HUES48 (cell line): ENCODE data around the gene NT5C.
A peak's percentile ranks its signal among the peaks of the same experiment; 100 is the strongest.

Source experiments
- H3K27ac ChIP-seq: one replicate; pipeline ENCODE4 v1.7.0; 2013; ENCODE audit warnings: low read depth, low read length, inconsistent platforms
- H3K27me3 ChIP-seq: 2 replicates; pipeline ENCODE4 v1.6.1; 2013; ENCODE audit warnings: mild to moderate bottlenecking, low read length; ENCODE audit not compliant: control insufficient read depth, insufficient read depth
- H3K36me3 ChIP-seq: 2 replicates; pipeline ENCODE4 v1.6.1; 2013; ENCODE audit warnings: low read length; ENCODE audit not compliant: control insufficient read depth, insufficient read depth
- H3K4me1 ChIP-seq: 2 replicates; pipeline ENCODE4 v1.6.1; 2013; ENCODE audit warnings: mild to moderate bottlenecking, low read length; ENCODE audit not compliant: control insufficient read depth, insufficient read depth
- H3K4me3 ChIP-seq: 2 replicates; pipeline ENCODE4 v1.5.1; 2013; ENCODE audit warnings: mild to moderate bottlenecking, low read depth, low read length
- H3K9ac ChIP-seq: 2 replicates; pipeline ENCODE4 v1.6.1; 2013; ENCODE audit warnings: mild to moderate bottlenecking, low read depth, low read length, moderate library complexity
- H3K9me3 ChIP-seq: 2 replicates; pipeline ENCODE4 v1.6.1; 2013; ENCODE audit warnings: low read length; ENCODE audit not compliant: control insufficient read depth, insufficient read depth

The NT5C gene

DNA sequence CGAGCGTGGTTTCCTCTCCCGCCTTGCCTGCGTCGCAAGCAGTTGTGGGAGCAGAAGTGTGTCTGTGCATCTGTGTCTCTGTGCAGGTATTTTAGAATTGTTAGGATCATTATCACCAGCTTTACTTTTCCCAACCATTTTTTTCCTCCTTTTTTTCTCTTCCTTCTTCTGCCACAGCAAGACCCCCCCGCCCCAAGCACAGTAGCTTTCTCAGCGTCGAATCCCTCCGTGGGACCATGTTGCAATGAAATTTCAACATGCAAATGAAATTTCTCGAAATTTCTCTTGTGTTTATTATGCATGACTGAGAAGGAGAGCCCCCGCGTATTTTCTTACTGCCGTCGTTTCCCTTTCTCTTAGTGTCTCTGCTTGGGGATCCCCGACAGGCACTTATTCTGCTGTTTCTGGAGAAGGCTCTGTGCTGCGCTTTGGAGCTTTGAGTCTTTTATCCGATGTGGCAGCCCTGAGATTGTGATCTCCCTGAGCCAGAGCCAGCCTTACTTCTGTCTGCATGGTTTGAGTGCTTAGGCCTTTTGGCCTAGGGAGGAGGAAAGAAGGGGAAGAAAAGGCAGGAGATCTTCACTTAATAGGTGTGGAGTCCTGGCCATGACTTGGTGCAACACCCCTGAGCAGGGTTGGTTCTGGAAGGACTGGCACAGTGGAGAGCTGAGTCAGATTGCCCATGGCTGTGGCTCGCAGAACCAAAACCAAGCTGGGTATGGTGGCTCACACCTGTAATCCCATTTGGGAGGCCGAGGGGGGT, 16.8 kb downstream of the NT5C start:
- H3K4me1 ChIP-seq = peaks cover 5% of the 10 kb centered on the region; the same call in 1 of the 2 replicates
- H3K36me3 ChIP-seq = peaks cover 8% of the 10 kb centered on the region; the same call in 1 of the 2 replicates
- peak overlapping the region; percentile 67 for H3K27ac ChIP-seq
- no peaks in the 10 kb centered on the region for H3K9me3 ChIP-seq
- no peak overlapping the region for H3K4me3 ChIP-seq
- no peak overlapping the region for H3K9ac ChIP-seq
- H3K27me3 ChIP-seq = no peaks in the 10 kb centered on the region

DNA sequence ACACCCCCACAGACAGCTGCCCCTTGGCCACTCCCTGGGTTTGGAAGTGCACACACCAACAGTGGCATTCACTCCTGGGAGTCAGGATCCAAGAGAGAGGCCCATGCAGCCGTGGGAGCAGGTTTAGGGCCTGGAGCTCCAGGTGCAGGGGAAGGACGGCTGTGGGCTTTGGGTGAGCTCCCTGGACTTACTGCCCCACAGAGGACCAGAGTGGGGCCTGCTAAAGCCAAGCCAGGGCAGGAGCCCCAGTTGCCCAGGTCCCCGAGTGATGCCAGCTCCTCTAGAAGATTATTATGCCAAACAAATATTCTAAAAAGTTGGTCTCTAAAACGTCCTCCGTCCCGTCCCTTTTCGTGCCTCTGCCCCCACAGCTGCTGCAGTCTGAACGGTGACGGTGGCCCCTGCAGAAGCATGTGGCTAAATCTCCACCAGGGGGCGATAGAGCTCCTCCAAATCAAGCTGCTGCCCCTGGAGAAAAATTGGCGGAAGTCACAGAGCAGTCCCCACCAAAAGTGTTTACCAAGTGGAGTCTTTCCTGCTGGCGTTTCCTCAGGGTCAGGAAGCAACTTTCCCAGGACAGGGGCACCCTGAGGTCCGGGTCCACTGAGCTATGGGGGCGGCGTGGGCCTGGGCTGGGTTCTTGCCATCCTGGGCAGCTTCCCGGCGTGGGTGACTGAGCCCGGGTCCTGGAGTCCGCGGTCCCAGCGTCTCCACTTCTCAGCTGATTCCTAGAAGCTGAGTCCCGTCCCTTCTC, 17.6 kb downstream of the NT5C start:
- Histone ChIP-seq H3K4me1 (peaks cover 5% of the 10 kb centered on the region), H3K27ac (peak overlapping the region; percentile 67), H3K9me3 (no peaks in the 10 kb centered on the region), H3K36me3 (peaks cover 8% of the 10 kb centered on the region; the same call in 1 of the 2 replicates), H3K27me3 (no peaks in the 10 kb centered on the region), H3K9ac (no peak overlapping the region), H3K4me3 (no peak overlapping the region)

DNA sequence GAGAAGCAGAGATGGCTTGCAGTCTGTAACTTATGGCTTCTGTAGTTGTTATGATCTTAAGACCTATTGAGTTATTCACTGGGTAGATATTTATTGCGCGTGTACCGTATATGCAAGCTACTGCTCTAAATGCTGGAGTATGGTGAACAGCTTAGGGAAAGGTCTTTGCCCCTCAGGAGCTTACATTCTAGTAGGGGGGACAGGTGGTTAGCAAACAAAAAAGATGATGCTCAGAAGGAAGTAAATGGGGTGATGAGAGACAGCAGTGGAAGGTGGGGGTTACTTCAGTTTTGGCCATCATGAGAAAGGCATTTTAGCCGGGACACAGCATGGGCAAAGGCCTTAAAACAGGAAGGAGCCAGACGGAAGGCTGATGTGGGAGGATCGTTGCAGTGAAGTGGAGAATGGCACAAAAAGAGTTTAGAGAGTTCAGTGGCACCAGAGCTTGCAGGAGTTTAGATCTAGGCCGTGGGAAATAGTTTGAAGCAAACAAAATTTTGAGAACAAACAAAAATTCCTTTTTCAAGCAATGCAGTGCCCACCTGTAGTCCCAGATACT, 19.7 kb downstream of the NT5C start:
- H3K27me3 ChIP-seq = peaks cover 3% of the 10 kb centered on the region; the same call in 1 of the 2 replicates
- no peak overlapping the region for H3K27ac ChIP-seq
- peaks cover 8% of the 10 kb centered on the region; the same call in 1 of the 2 replicates for H3K36me3 ChIP-seq
- H3K4me1 ChIP-seq = peaks cover 10% of the 10 kb centered on the region
- H3K4me3 ChIP-seq = no peak overlapping the region
- no peak overlapping the region for H3K9ac ChIP-seq
- H3K9me3 ChIP-seq = no peaks in the 10 kb centered on the region

DNA sequence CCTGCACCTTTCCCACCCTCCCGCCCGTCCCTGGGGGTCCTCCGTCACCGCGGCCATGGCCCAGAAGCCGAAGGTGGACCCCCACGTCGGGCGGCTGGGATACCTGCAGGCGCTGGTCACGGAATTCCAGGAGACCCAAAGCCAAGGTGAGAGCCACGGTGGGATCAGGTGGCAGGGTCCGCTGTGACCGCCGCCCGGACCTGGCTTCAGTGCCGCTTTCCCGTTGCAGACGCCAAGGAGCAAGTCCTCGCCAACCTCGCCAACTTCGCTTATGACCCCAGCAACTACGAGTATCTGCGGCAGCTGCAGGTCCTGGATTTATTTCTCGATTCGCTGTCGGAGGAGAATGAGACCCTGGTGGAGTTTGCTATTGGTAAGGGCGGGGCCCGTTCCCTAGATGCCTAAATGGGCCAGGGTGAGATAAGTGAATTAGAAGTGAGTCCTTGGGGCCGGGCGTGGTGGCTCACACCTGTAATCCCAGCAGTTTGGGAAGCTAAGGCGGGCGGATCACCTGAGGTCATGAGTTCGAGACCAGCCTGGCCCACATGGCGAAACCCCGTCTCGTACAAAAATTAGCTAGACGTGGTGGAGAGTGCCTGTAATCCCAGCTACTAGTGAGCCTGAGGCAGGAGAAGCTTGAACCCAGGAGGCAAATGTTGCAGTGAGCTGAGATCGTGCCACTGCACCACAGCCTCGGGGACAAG, 21.2 kb downstream of the NT5C start:
- Histone ChIP-seq H3K4me1 (peaks cover 13% of the 10 kb centered on the region), H3K27me3 (peaks cover 3% of the 10 kb centered on the region; the same call in 1 of the 2 replicates), H3K9me3 (no peaks in the 10 kb centered on the region), H3K27ac (no peak overlapping the region), H3K4me3 (peak overlapping the region; percentile 93), H3K9ac (peak overlapping the region; percentile 4; the same call in 1 of the 2 replicates), H3K36me3 (no peaks in the 10 kb centered on the region)

DNA sequence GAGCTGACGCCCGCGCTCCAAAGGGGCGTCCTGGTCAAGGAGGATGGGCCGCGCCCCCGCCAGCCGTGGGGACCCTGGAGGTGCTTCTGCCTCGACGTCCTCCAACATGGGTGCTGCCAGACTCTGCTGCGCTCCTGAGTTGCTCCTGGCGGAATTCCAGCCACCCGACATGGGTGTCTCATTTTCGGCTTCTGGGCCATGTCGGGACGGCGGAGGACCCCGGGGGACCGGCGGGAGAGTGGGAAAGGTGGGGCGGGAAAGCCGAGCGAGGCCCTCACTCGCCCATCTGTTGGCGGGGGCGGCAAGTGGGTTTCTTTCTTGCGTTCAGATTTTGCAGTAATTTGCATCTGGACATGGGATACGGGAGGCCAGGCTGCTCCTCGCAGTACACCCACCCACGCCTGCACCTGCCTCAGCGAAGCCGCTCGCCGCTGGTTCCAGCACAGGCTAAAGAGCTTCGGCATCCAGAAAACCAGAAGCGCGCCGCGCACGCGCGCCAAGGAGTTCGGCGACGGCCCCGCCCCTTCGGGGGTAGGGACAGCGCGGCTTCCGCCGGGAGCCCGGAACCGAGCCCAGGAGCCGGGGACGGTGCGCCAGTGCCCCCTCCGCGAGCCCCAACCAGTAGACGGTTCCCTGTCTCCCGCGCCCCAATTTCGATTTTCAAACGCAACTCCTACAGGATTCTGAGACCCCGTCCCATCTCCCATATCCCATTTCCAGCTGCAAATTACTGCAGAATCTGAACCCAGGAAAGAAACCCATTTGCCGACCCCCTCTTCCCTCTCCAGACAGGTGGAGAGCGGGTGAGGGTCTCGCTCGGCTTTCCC, 21.9 kb downstream of the NT5C start, which contains the start of gene ARMC7:
Gene ARMC7 (plus strand): TSS at position 563 of the 827 bp plus-strand sequence. CDS start 320 bp downstream, outside the sequence.
- H3K9me3 ChIP-seq = no peaks in the 10 kb centered on the region
- H3K27ac ChIP-seq = peak within 1 kb of the TSS; percentile 17
- peaks cover 3% of the 10 kb centered on the region; the same call in 1 of the 2 replicates for H3K27me3 ChIP-seq
- H3K4me1 ChIP-seq = peaks cover 13% of the 10 kb centered on the region
- peak within 1 kb of the TSS; percentile 93 for H3K4me3 ChIP-seq
- no peaks in the 10 kb centered on the region for H3K36me3 ChIP-seq
- H3K9ac ChIP-seq = peak within 1 kb of the TSS; percentile 51

- peaks cover 8% of the 10 kb centered on the region for H3K4me1 ChIP-seq
- no peak overlapping the region for H3K27ac ChIP-seq
- 0 out of 2 replicates have a peak overlapping the region, but pooled peaks have one; percentile 51 for H3K9ac ChIP-seq
- H3K9me3 ChIP-seq = no peaks in the 10 kb centered on the region
- peaks cover 3% of the 10 kb centered on the region; the same call in 1 of the 2 replicates for H3K27me3 ChIP-seq
- peak overlapping the region; percentile 93 for H3K4me3 ChIP-seq
- H3K36me3 ChIP-seq = no peaks in the 10 kb centered on the region
Observed at GRCh38 chr17:75109046-75109406, 22.5 kb downstream of the NT5C start.

DNA sequence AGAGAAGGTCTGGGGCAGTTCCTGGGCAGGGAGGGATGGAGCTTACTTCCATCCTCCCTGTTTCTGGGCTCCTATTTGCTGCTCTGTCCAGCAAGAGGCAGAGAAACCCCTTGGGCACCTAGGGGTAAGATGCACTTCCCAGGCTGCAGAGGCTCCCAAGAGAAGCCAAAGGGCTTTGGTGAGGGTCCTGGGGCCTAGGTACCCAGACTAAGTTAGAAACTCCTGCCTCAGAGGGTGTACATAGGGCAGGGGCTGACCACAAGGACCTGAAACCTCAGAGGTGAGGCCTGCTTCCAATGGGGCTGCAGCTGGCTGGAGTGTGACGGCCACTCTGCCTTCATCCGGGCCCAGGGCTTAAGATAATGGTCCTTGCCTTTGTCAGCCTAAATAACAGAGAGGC, 23.3 kb downstream of the NT5C start:
- Histone ChIP-seq H3K4me3 (no peak overlapping the region), H3K36me3 (no peaks in the 10 kb centered on the region), H3K27ac (no peak overlapping the region), H3K9me3 (no peaks in the 10 kb centered on the region), H3K4me1 (peaks cover 8% of the 10 kb centered on the region), H3K27me3 (peaks cover 3% of the 10 kb centered on the region; the same call in 1 of the 2 replicates), H3K9ac (no peak overlapping the region)

- H3K27ac ChIP-seq = peak overlapping the region; percentile 24
- no peak overlapping the region for H3K4me3 ChIP-seq
Observed at GRCh38 chr17:75105126-75106080, 26.1 kb downstream of the NT5C start.

More at GRCh38 chr17:75105126-75106080, 26.1 kb downstream of the NT5C start:
- H3K4me1 ChIP-seq = peaks cover 8% of the 10 kb centered on the region
- H3K36me3 ChIP-seq = peaks cover 4% of the 10 kb centered on the region
- H3K27me3 ChIP-seq = peaks cover 3% of the 10 kb centered on the region; the same call in 1 of the 2 replicates
- H3K9me3 ChIP-seq = no peaks in the 10 kb centered on the region
- no peak overlapping the region for H3K9ac ChIP-seq
